Sigmoid colon (tissue), 4 donors: ENCODE data around the gene PI4KA.

Experiments used
- EP300 ChIP-seq, 4 donors: sonication (generic); formaldehyde crosslinking; IDR thresholded peaks; one replicate each; pipeline ENCODE4 v1.6.1; 2017; ENCODE audit warnings: antibody characterized with exemption in 4 of 4
- POLR2A ChIP-seq, 2 donors: fragments of 450-650 bp; IDR thresholded peaks; one replicate each; pipeline ENCODE4 v1.6.1; 2016; ENCODE audit warnings: antibody characterized with exemption in 2 of 2, mild to moderate bottlenecking in 2 of 2, moderate library complexity in 2 of 2
- POLR2AphosphoS5 ChIP-seq, 4 donors: sonication (generic); formaldehyde crosslinking; IDR thresholded peaks; one replicate each; pipeline ENCODE4 v1.6.1; 2017; ENCODE audit warnings: antibody characterized with exemption in 4 of 4
- TF ChIP-seq, protein P1 (sequence below), 4 experiments: fragments of 450-650 bp in 3 of 4; fragments of 200-600 bp in 1 of 4; IDR thresholded peaks; one replicate each; pipeline ENCODE4 v1.5.1; 2016 to 2019; ENCODE audit warnings: antibody characterized with exemption in 4 of 4, mild to moderate bottlenecking in 3 of 4, moderate library complexity in 2 of 4

GRCh38 chr22:20674998-20675397, 183.6 kb downstream of the PI4KA start:
- TF ChIP-seq, protein P1, sequence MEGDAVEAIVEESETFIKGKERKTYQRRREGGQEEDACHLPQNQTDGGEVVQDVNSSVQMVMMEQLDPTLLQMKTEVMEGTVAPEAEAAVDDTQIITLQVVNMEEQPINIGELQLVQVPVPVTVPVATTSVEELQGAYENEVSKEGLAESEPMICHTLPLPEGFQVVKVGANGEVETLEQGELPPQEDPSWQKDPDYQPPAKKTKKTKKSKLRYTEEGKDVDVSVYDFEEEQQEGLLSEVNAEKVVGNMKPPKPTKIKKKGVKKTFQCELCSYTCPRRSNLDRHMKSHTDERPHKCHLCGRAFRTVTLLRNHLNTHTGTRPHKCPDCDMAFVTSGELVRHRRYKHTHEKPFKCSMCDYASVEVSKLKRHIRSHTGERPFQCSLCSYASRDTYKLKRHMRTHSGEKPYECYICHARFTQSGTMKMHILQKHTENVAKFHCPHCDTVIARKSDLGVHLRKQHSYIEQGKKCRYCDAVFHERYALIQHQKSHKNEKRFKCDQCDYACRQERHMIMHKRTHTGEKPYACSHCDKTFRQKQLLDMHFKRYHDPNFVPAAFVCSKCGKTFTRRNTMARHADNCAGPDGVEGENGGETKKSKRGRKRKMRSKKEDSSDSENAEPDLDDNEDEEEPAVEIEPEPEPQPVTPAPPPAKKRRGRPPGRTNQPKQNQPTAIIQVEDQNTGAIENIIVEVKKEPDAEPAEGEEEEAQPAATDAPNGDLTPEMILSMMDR (IDR thresholded peaks at IDR 0.05) = no peak
- TF ChIP-seq POLR2A (IDR thresholded peaks at IDR 0.05) = no peak
- TF ChIP-seq POLR2AphosphoS5 (IDR thresholded peaks at IDR 0.05) = no peak
- TF ChIP-seq EP300 (IDR thresholded peaks at IDR 0.05) = no peak
